A549 (cell line): ENCODE results near the gene CLEC20A. TPM values are rescaled to one million over a fixed set of nuclear protein-coding genes. Genes with fewer than 3 reads are reported as not detected.

Experiments
- ATAC-seq, 2 experiments: fragments of 200-7000 bp in 1 of 2; fragments of >200 bp in 1 of 2; cut with Nextera tagmentation in 1 of 2; cut with Tn5 transposase in 1 of 2; 3 replicates each; pipeline versions ENCODE4 v1.8.0 to v1.9.1; 2018 to 2020; ENCODE audit warnings: mild to moderate bottlenecking in 1 of 2, moderate library complexity in 1 of 2
- CTCF ChIA-PET: fragments of 300-600 bp; sonication (Branson Sonifier 250); formaldehyde crosslinking; extraction: SDS; loops from one replicate; lab custom pipeline; 2021; ENCODE audit warnings: antibody characterized with exemption, inconsistent platforms; lab: Yijun Ruan, JAX
- POLR2A ChIA-PET: fragments of 350-600 bp; formaldehyde crosslinking; extraction: SDS; loops from one replicate; lab custom pipeline; 2021; ENCODE audit warnings: antibody characterized with exemption, inconsistent platforms; lab: Yijun Ruan, JAX
- DNase-seq, 2 experiments: peaks; one replicate each; pipeline versions ENCODE4 v3.0.0 to v3.0.0-alpha.2; 2011 to 2016; ENCODE audit warnings: low read depth in 1 of 2, low spot score in 1 of 2
- FAIRE-seq: peaks from 2 replicates; lab custom pipeline; 2011; peaks lifted over from hg19 to GRCh38; lab: Jason Lieb, UNC
- H3K27ac ChIP-seq, 2 experiments: fragments of >200 bp; sonication (Bioruptor Twin); formaldehyde crosslinking; 3 replicates each; pipeline ENCODE4 v1.5.1; 2016 to 2017
- H3K4me1 ChIP-seq: fragments of >200 bp; sonication (Bioruptor Twin); formaldehyde crosslinking; 3 replicates; pipeline ENCODE4 v1.6.1; 2016
- H3K4me2 ChIP-seq: fragments of >200 bp; sonication (Bioruptor Twin); formaldehyde crosslinking; 3 replicates; pipeline ENCODE4 v1.6.1; 2016
- H3K4me3 ChIP-seq: fragments of >200 bp; sonication (Bioruptor Twin); formaldehyde crosslinking; 3 replicates; pipeline ENCODE4 v1.5.1; 2016
- H3K9me3 ChIP-seq: fragments of >200 bp; sonication (Bioruptor Twin); formaldehyde crosslinking; 3 replicates; pipeline ENCODE4 v1.6.1; 2016
- CBX2 ChIP-seq: fragments of 200-600 bp; sonication (generic); IDR thresholded peaks from 2 replicates; pipeline ENCODE4 v1.6.1; 2016; ENCODE audit warnings: low read depth, mild to moderate bottlenecking, borderline replicate concordance
- CEBPB ChIP-seq, 2 experiments: fragments of >200 bp in 1 of 2; sonication (Bioruptor Twin) in 1 of 2; formaldehyde crosslinking in 1 of 2; IDR thresholded peaks; 2 replicates each; pipeline ENCODE4 v1.6.1; 2012 to 2016
- FOSL2 ChIP-seq, 2 experiments: fragments of 450-650 bp in 1 of 2; fragments of >200 bp in 1 of 2; sonication (Bioruptor Twin) in 1 of 2; formaldehyde crosslinking; IDR thresholded peaks; 2 replicates each; pipeline versions ENCODE4 v1.5.0 to v1.6.1; 2016 to 2020; ENCODE audit warnings: mild to moderate bottlenecking in 1 of 2, moderate library complexity in 1 of 2
- HDAC2 ChIP-seq: fragments of 200-600 bp; sonication (generic); IDR thresholded peaks from 2 replicates; pipeline ENCODE4 v1.6.1; 2016
- HEYL ChIP-seq: fragments of 250-450 bp; sonication (Bioruptor Pico); IDR thresholded peaks from 2 replicates; pipeline ENCODE4 v1.8.0; 2021; ENCODE audit warnings: mild to moderate bottlenecking, moderate library complexity
- HOXA7 ChIP-seq: fragments of 250-450 bp; sonication (Bioruptor Pico); IDR thresholded peaks from 2 replicates; pipeline ENCODE4 v1.5.0; 2020; ENCODE audit warnings: mild to moderate bottlenecking, moderate library complexity
- HOXB13 ChIP-seq: fragments of 250-450 bp; sonication (Bioruptor Pico); IDR thresholded peaks from 2 replicates; pipeline ENCODE4 v1.5.0; 2020; ENCODE audit warnings: low read depth, mild to moderate bottlenecking, moderate library complexity
- HOXB5 ChIP-seq: fragments of 250-450 bp; sonication (Bioruptor Pico); IDR thresholded peaks from 2 replicates; pipeline ENCODE4 v1.5.0; 2020; ENCODE audit warnings: mild to moderate bottlenecking, moderate library complexity
- JUNB ChIP-seq: fragments of >200 bp; sonication (Bioruptor Twin); formaldehyde crosslinking; IDR thresholded peaks from 2 replicates; pipeline ENCODE4 v1.6.1; 2016
- MAFK ChIP-seq: fragments of 450-650 bp; IDR thresholded peaks from 2 replicates; pipeline ENCODE4 v1.6.1; 2014; ENCODE audit not compliant: partially characterized antibody
- MAZ ChIP-seq: fragments of 150-350 bp; IDR thresholded peaks from 2 replicates; pipeline ENCODE4 v1.6.1; 2014; ENCODE audit warnings: antibody characterized with exemption, low read depth, low read length, borderline replicate concordance
- MYC ChIP-seq: IDR thresholded peaks from 2 replicates; pipeline ENCODE4 v1.6.1; 2012; ENCODE audit warnings: mild to moderate bottlenecking, inconsistent platforms, low read length, improper control_type of control experiment, borderline replicate concordance
- NFE2L2 ChIP-seq: fragments of 150-350 bp; conservative IDR thresholded peaks from 2 replicates; pipeline ENCODE4 v1.6.1; 2014; ENCODE audit warnings: low read length
- NPAS2 ChIP-seq: fragments of 250-450 bp; sonication (Bioruptor Pico); IDR thresholded peaks from 2 replicates; pipeline ENCODE4 v1.8.0; 2022; ENCODE audit warnings: mild to moderate bottlenecking, moderate library complexity, borderline replicate concordance
- NR3C1 ChIP-seq: fragments of >200 bp; sonication (Bioruptor Twin); formaldehyde crosslinking; IDR thresholded peaks from 3 replicates; pipeline ENCODE4 v1.6.1; 2017
- PHF8 ChIP-seq: fragments of 200-600 bp; sonication (generic); IDR thresholded peaks from 2 replicates; pipeline ENCODE4 v1.6.1; 2016; ENCODE audit warnings: low read depth, mild to moderate bottlenecking, antibody characterized with exemption, moderate library complexity, borderline replicate concordance
- POLR2A ChIP-seq: IDR thresholded peaks from 2 replicates; pipeline ENCODE4 v1.6.1; 2012; ENCODE audit warnings: mild to moderate bottlenecking, low read length
- RAD21 ChIP-seq, 2 experiments: fragments of >200 bp in 1 of 2; sonication (Bioruptor Twin) in 1 of 2; formaldehyde crosslinking in 1 of 2; IDR thresholded peaks in 1 of 2; conservative IDR thresholded peaks in 1 of 2; 2 replicates in 1 of 2; 3 replicates in 1 of 2; pipeline ENCODE4 v1.6.1; 2012 to 2018; ENCODE audit warnings: inconsistent platforms in 1 of 2
- RFX5 ChIP-seq: fragments of 450-650 bp; IDR thresholded peaks from 2 replicates; pipeline ENCODE4 v1.7.1; 2014; ENCODE audit warnings: antibody characterized with exemption, mild to moderate bottlenecking, moderate library complexity
- RNF2 ChIP-seq: fragments of 200-600 bp; sonication (generic); IDR thresholded peaks from 2 replicates; pipeline ENCODE4 v1.6.1; 2016; ENCODE audit warnings: low read depth, mild to moderate bottlenecking, antibody characterized with exemption, moderate library complexity, borderline replicate concordance
- SMC3 ChIP-seq: fragments of >200 bp; sonication (Bioruptor Twin); formaldehyde crosslinking; IDR thresholded peaks from 3 replicates; pipeline ENCODE4 v1.6.1; 2018; ENCODE audit warnings: inconsistent platforms
- SREBF2 ChIP-seq: fragments of 450-650 bp; IDR thresholded peaks from 2 replicates; pipeline ENCODE4 v1.6.1; 2014; ENCODE audit warnings: mild to moderate bottlenecking, moderate library complexity
- TFCP2L1 ChIP-seq: fragments of 250-450 bp; sonication (Bioruptor Pico); IDR thresholded peaks from 2 replicates; pipeline ENCODE4 v1.5.0; 2021; ENCODE audit warnings: mild to moderate bottlenecking
- ZNF302 ChIP-seq: fragments of 250-450 bp; sonication (Bioruptor Pico); IDR thresholded peaks from 2 replicates; pipeline ENCODE4 v1.9.0; 2021; ENCODE audit warnings: inconsistent platforms, mild to moderate bottlenecking, moderate library complexity
- WGBS: methylation state at CpG from one replicate; pipeline ENCODE4 v1.1.6; 2017; ENCODE audit errors: missing lambda C conversion rate; 5-methylcytosine and 5-hydroxymethylcytosine counted together
- polyA plus RNA-seq, 4 experiments: library from polyadenylated mRNA; depleted of rRNA in 3 of 4; stranded (reverse); fragments of >200 nt; fragmentation: RNase III in 1 of 4; extraction: RNeasy Plus Mini Kit Qiagen cat#74134 plus additional on column Dnase treatment in 1 of 4; gene quantifications; 2 replicates in 3 of 4; 3 replicates in 1 of 4; pipeline ENCODE4 v1.2.3, GENCODE V29; 2011 to 2017
- TF ChIP-seq, protein P1 (sequence below): fragments of >200 bp; sonication (Bioruptor Twin); formaldehyde crosslinking; IDR thresholded peaks from 3 replicates; pipeline ENCODE4 v1.6.1; 2016
- TF ChIP-seq, protein P2 (sequence below): IDR thresholded peaks from 2 replicates; pipeline ENCODE4 v1.6.1; 2012
- TF ChIP-seq, protein P3 (sequence below): IDR thresholded peaks from 2 replicates; pipeline ENCODE4 v1.6.1; 2012
- TF ChIP-seq, protein P4 (sequence below): fragments of 200-600 bp; sonication (generic); IDR thresholded peaks from 2 replicates; pipeline ENCODE4 v1.6.1; 2016; ENCODE audit warnings: antibody characterized with exemption, mild to moderate bottlenecking, moderate library complexity
- TF ChIP-seq, protein P5 (sequence below): IDR thresholded peaks from 2 replicates; pipeline ENCODE4 v1.6.1; 2012; ENCODE audit warnings: low read depth, borderline replicate concordance
- TF ChIP-seq, protein P6 (sequence below): fragments of 450-650 bp; IDR thresholded peaks from 2 replicates; pipeline ENCODE4 v1.6.1; 2014; ENCODE audit warnings: antibody characterized with exemption

CLEC20A gene
- polyA plus RNA-seq, 2 of the 4 experiments (the other 2 are of a cell fraction), result not detected

DNA sequence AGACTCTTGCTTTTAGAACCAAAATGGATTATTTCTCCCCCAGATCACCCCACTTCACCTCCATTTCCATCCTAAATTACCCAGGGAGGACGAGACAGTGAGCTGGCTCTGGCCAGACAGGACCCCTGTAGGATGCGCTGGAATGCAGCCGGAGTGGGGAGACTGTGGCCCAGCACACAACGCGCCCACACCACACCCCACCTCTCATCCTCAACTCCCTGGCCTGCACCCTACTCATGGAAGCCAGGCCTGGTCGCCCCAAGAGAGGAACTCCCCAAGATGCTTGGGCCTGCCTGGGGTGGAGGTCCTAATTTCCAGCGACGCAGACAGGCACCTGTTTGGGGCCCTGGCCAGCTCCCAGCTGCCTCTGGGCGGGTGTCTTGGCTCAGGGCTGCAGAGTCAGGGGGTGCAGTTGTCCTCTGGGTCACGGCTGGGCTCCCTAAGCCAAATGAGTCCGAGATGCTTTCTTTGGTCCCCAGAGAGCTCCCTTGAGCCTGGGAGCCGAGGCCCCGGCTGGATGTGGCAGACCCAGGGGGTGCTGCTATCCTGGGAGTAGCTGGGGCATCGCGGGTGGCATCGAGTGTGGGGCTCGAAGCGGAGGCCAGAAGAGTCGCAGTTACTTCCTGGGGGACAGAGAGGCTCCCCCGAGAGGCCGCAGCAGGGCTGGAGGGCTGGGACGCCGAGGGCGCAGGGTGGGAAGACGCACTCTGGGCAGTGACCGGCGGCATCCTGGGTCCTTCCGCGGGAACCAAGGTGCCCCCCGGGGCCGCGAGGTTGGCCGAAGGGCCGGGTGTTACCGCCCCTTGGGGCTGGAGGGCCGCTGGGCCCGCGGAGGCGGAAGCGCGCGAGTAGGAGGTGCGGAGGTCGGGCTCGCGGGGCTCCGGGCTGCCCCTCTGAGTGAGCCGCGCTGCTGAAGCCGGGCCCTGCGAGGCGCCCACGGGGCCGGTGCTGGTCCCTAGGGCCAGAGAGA is 10.4 kb downstream of the CLEC20A start:
- Histone ChIP-seq H3K4me2 (no peak overlapping the region), H3K4me1 (no peaks in the 10 kb centered on the region), H3K4me3 (no peak overlapping the region), H3K27ac (no peak overlapping the region), H3K9me3 (no peaks in the 10 kb centered on the region)
- CTCF ChIA-PET, result interaction anchor here (4.2 kb wide), 1 partner anchor 15 kb away, joined by 26 read pairs; no protein-coding TSS in a partner anchor
- FAIRE-seq, result no peak
- TF ChIP-seq HEYL (CRISPR knock-in tag) (no peak), MYC (no peak), RAD21 (conservative IDR thresholded peaks at IDR 0.05 in 1 of 2, IDR thresholded peaks at IDR 0.05 in 1 of 2) (no peak), FOSL2 (IDR thresholded peaks at IDR 0.05) (no peak), FOSL2 (CRISPR knock-in tag; IDR thresholded peaks at IDR 0.05) (no peak), RNF2 (no peak), HOXB13 (CRISPR knock-in tag) (no peak), NPAS2 (no peak), HDAC2 (no peak), CBX2 (no peak), MAZ (no peak), SMC3 (no peak), SREBF2 (no peak), POLR2A (no peak)
- TF ChIP-seq, protein P1, sequence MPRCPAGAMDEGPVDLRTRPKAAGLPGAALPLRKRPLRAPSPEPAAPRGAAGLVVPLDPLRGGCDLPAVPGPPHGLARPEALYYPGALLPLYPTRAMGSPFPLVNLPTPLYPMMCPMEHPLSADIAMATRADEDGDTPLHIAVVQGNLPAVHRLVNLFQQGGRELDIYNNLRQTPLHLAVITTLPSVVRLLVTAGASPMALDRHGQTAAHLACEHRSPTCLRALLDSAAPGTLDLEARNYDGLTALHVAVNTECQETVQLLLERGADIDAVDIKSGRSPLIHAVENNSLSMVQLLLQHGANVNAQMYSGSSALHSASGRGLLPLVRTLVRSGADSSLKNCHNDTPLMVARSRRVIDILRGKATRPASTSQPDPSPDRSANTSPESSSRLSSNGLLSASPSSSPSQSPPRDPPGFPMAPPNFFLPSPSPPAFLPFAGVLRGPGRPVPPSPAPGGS, result no peak
- TF ChIP-seq, protein P2, sequence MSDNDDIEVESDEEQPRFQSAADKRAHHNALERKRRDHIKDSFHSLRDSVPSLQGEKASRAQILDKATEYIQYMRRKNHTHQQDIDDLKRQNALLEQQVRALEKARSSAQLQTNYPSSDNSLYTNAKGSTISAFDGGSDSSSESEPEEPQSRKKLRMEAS, result no peak
- peak in 1 of 2 experiments; percentile 12; a peak in 1 of 6 replicates for ATAC-seq
- no peak for DNase-seq
- 90% methylated on average over 41 of the region's 54 CpGs for WGBS
- POLR2A ChIA-PET, result no interaction called here

DNA sequence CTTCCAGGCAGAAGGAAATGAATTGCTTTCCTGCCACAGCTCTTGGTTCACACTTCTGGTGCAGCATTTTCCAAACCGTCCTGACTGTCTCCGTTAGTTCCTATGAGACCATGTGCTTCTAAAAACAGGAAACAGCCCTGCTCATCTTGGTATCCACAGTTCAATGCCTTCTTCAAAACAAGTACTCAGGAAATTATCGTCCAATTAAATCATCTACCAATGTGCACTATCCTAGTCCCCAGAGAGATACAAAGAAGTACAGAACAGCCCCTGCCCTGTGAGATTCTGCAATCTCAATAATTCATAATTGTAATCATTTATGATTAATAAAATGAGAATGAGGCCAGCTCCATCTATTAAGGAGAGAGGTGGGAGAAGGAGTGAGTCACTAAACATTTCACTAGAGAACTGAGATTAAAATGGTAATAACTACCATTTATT is 11.2 kb downstream of the CLEC20A start:
- ChIA-PET CTCF (no interaction called here), POLR2A (no interaction called here)
- no peak for FAIRE-seq

More for the DNA sequence above, 11.2 kb downstream of the CLEC20A start:
- TF ChIP-seq HDAC2 (no peak), HOXB13 (CRISPR knock-in tag) (no peak), JUNB (no peak), NFE2L2 (no peak), RNF2 (no peak), TFCP2L1 (CRISPR knock-in tag) (no peak), RAD21 (conservative IDR thresholded peaks at IDR 0.05 in 1 of 2, IDR thresholded peaks at IDR 0.05 in 1 of 2) (no peak), HOXB5 (CRISPR knock-in tag) (no peak), CEBPB (IDR thresholded peaks at IDR 0.05) (no peak), RFX5 (no peak), HOXA7 (CRISPR knock-in tag) (no peak), NR3C1 (no peak), PHF8 (no peak), ZNF302 (CRISPR knock-in tag) (no peak), MAFK (no peak)
- TF ChIP-seq, protein P3, sequence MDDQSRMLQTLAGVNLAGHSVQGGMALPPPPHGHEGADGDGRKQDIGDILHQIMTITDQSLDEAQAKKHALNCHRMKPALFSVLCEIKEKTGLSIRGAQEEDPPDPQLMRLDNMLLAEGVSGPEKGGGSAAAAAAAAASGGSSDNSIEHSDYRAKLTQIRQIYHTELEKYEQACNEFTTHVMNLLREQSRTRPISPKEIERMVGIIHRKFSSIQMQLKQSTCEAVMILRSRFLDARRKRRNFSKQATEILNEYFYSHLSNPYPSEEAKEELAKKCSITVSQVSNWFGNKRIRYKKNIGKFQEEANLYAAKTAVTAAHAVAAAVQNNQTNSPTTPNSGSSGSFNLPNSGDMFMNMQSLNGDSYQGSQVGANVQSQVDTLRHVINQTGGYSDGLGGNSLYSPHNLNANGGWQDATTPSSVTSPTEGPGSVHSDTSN, result no peak
- TF ChIP-seq, protein P4, sequence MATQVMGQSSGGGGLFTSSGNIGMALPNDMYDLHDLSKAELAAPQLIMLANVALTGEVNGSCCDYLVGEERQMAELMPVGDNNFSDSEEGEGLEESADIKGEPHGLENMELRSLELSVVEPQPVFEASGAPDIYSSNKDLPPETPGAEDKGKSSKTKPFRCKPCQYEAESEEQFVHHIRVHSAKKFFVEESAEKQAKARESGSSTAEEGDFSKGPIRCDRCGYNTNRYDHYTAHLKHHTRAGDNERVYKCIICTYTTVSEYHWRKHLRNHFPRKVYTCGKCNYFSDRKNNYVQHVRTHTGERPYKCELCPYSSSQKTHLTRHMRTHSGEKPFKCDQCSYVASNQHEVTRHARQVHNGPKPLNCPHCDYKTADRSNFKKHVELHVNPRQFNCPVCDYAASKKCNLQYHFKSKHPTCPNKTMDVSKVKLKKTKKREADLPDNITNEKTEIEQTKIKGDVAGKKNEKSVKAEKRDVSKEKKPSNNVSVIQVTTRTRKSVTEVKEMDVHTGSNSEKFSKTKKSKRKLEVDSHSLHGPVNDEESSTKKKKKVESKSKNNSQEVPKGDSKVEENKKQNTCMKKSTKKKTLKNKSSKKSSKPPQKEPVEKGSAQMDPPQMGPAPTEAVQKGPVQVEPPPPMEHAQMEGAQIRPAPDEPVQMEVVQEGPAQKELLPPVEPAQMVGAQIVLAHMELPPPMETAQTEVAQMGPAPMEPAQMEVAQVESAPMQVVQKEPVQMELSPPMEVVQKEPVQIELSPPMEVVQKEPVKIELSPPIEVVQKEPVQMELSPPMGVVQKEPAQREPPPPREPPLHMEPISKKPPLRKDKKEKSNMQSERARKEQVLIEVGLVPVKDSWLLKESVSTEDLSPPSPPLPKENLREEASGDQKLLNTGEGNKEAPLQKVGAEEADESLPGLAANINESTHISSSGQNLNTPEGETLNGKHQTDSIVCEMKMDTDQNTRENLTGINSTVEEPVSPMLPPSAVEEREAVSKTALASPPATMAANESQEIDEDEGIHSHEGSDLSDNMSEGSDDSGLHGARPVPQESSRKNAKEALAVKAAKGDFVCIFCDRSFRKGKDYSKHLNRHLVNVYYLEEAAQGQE, result no peak
- TF ChIP-seq, protein P5, sequence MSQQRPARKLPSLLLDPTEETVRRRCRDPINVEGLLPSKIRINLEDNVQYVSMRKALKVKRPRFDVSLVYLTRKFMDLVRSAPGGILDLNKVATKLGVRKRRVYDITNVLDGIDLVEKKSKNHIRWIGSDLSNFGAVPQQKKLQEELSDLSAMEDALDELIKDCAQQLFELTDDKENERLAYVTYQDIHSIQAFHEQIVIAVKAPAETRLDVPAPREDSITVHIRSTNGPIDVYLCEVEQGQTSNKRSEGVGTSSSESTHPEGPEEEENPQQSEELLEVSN, result no peak
- TF ChIP-seq, protein P6, sequence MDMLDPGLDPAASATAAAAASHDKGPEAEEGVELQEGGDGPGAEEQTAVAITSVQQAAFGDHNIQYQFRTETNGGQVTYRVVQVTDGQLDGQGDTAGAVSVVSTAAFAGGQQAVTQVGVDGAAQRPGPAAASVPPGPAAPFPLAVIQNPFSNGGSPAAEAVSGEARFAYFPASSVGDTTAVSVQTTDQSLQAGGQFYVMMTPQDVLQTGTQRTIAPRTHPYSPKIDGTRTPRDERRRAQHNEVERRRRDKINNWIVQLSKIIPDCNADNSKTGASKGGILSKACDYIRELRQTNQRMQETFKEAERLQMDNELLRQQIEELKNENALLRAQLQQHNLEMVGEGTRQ, result no peak
- H3K4me1 ChIP-seq, result no peaks in the 10 kb centered on the region
- no peak for ATAC-seq
- WGBS, result 94% methylated on average over 3 of the region's 3 CpGs
- H3K4me3 ChIP-seq, result no peak overlapping the region
- H3K9me3 ChIP-seq, result no peaks in the 10 kb centered on the region
- DNase-seq, result no peak
- no peak overlapping the region for H3K4me2 ChIP-seq
- H3K27ac ChIP-seq, result no peak overlapping the region
